ENCODE results near the gene EPS8.

The EPS8 gene

DNA sequence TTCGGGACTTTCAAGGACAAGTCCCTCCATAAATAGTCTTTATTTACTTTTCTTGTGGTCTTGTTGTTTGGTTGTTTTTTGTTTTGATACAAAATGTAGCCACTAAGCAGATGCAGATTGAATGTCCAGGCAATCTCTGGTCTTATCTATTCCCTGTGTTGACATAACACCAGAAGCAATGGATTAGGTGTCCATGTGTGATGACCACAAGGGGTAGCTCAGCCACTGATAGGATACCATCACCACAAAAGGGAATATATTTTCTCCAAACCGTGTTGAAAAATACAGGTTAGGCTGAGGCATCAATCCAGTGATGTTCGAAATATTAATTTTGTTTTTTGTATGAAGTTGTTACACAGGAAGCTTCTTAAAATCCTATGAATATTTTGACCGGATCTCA is 196.3 kb downstream of the EPS8 start:
- no peak overlapping the region for H3K4me2 ChIP-seq (ENCODE audit: low read depth, low read length, poor library complexity, severe bottlenecking)
- H3K4me3 ChIP-seq (ENCODE audit: low read length, poor library complexity, severe bottlenecking) = no peak overlapping the region
- no peaks in the 10 kb centered on the region for H3K9me3 ChIP-seq (ENCODE audit: insufficient read depth, low read depth, low read length)
- H3K27me3 ChIP-seq (ENCODE audit: insufficient read depth, low read length, poor library complexity, severe bottlenecking) = no peaks in the 10 kb centered on the region
- H3K36me3 ChIP-seq (ENCODE audit: insufficient read depth, low read length) = no peaks in the 10 kb centered on the region
- no peaks in the 10 kb centered on the region for H3F3A ChIP-seq (ENCODE audit: low read depth)
- H3K9ac ChIP-seq (ENCODE audit: low read depth, low read length, poor library complexity, severe bottlenecking) = no peak overlapping the region
- H3K4me1 ChIP-seq (ENCODE audit: insufficient read depth, low read length, poor library complexity, severe bottlenecking) = no peaks in the 10 kb centered on the region
- no peak overlapping the region for H2AFZ ChIP-seq (ENCODE audit: low read length)
- TF ChIP-seq, protein P1, sequence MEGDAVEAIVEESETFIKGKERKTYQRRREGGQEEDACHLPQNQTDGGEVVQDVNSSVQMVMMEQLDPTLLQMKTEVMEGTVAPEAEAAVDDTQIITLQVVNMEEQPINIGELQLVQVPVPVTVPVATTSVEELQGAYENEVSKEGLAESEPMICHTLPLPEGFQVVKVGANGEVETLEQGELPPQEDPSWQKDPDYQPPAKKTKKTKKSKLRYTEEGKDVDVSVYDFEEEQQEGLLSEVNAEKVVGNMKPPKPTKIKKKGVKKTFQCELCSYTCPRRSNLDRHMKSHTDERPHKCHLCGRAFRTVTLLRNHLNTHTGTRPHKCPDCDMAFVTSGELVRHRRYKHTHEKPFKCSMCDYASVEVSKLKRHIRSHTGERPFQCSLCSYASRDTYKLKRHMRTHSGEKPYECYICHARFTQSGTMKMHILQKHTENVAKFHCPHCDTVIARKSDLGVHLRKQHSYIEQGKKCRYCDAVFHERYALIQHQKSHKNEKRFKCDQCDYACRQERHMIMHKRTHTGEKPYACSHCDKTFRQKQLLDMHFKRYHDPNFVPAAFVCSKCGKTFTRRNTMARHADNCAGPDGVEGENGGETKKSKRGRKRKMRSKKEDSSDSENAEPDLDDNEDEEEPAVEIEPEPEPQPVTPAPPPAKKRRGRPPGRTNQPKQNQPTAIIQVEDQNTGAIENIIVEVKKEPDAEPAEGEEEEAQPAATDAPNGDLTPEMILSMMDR (conservative IDR thresholded peaks at IDR 0.05; ENCODE audit: low read length) = no peak
- no peak for TF ChIP-seq EZH2phosphoT487 (IDR thresholded peaks at IDR 0.05; ENCODE audit: borderline replicate concordance)
- no peaks in the 10 kb centered on the region for H4K20me1 ChIP-seq (ENCODE audit: insufficient read depth, low read length, poor library complexity, severe bottlenecking)
- H3K79me2 ChIP-seq (ENCODE audit: insufficient read depth, low read length) = no peaks in the 10 kb centered on the region
- H3K9me2 ChIP-seq (replicated peaks; ENCODE audit: low read depth, low read length) = no peaks in the 10 kb centered on the region

DNA sequence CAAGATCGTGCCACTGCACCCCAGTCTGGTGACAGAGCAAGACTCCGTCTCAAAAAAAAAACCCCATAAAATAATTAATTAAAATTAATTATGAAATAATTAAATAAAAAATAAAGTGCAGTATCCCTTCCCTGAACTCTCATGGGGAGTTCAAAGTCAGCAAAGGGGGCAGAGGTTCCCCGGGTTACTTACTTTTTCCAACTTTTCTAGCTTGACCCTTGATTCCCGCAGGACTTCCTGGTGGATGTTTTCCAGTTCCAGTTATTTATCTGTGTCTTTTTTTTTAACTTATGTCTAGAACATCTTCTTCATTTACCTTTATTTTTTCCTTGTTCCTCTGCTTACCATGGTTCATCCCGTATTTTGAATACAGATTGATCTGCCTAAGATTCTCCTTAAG is 197.4 kb downstream of the EPS8 start:
- H2AFZ ChIP-seq (ENCODE audit: low read length) = peak overlapping the region; percentile 11; the same call in 1 of the 2 replicates
- no peaks in the 10 kb centered on the region for H3K9me3 ChIP-seq (ENCODE audit: insufficient read depth, low read depth, low read length)
- H3F3A ChIP-seq (ENCODE audit: low read depth) = no peaks in the 10 kb centered on the region
- H3K9me2 ChIP-seq (replicated peaks; ENCODE audit: low read depth, low read length) = no peaks in the 10 kb centered on the region
- no peaks in the 10 kb centered on the region for H3K4me1 ChIP-seq (ENCODE audit: insufficient read depth, low read length, poor library complexity, severe bottlenecking)
- H3K27me3 ChIP-seq (ENCODE audit: insufficient read depth, low read length, poor library complexity, severe bottlenecking) = no peaks in the 10 kb centered on the region
- TF ChIP-seq, protein P1 (conservative IDR thresholded peaks at IDR 0.05; ENCODE audit: low read length) = no peak
- no peak for TF ChIP-seq EZH2phosphoT487 (IDR thresholded peaks at IDR 0.05; ENCODE audit: borderline replicate concordance)
- no peak overlapping the region for H3K4me3 ChIP-seq (ENCODE audit: low read length, poor library complexity, severe bottlenecking)
- no peaks in the 10 kb centered on the region for H3K36me3 ChIP-seq (ENCODE audit: insufficient read depth, low read length)
- H3K79me2 ChIP-seq (ENCODE audit: insufficient read depth, low read length) = no peaks in the 10 kb centered on the region
- H4K20me1 ChIP-seq (ENCODE audit: insufficient read depth, low read length, poor library complexity, severe bottlenecking) = no peaks in the 10 kb centered on the region
- H3K9ac ChIP-seq (ENCODE audit: low read depth, low read length, poor library complexity, severe bottlenecking) = no peak overlapping the region
- H3K4me2 ChIP-seq (ENCODE audit: low read depth, low read length, poor library complexity, severe bottlenecking) = no peak overlapping the region

GRCh38 chr12:15590180-15590826 is 198.9 kb downstream of the EPS8 start:
- no peaks in the 10 kb centered on the region for H4K20me1 ChIP-seq (ENCODE audit: insufficient read depth, low read length, poor library complexity, severe bottlenecking)
- H3K4me2 ChIP-seq (ENCODE audit: low read depth, low read length, poor library complexity, severe bottlenecking) = peak overlapping the region; percentile 58
- no peaks in the 10 kb centered on the region for H3K36me3 ChIP-seq (ENCODE audit: insufficient read depth, low read length)
- peak overlapping the region; percentile 64 for H3K4me3 ChIP-seq (ENCODE audit: low read length, poor library complexity, severe bottlenecking)
- H3K9me2 ChIP-seq (replicated peaks; ENCODE audit: low read depth, low read length) = no peaks in the 10 kb centered on the region
- H2AFZ ChIP-seq (ENCODE audit: low read length) = peak overlapping the region; percentile 99
- H3K4me1 ChIP-seq (ENCODE audit: insufficient read depth, low read length, poor library complexity, severe bottlenecking) = no peaks in the 10 kb centered on the region
- no peaks in the 10 kb centered on the region for H3K27me3 ChIP-seq (ENCODE audit: insufficient read depth, low read length, poor library complexity, severe bottlenecking)
- peak overlapping the region; percentile 24 for H3K9ac ChIP-seq (ENCODE audit: low read depth, low read length, poor library complexity, severe bottlenecking)
- H3F3A ChIP-seq (ENCODE audit: low read depth) = no peaks in the 10 kb centered on the region
- H3K9me3 ChIP-seq (ENCODE audit: insufficient read depth, low read depth, low read length) = no peaks in the 10 kb centered on the region
- TF ChIP-seq EZH2phosphoT487 (IDR thresholded peaks at IDR 0.05; ENCODE audit: borderline replicate concordance) = no peak
- TF ChIP-seq, protein P1 (conservative IDR thresholded peaks at IDR 0.05; ENCODE audit: low read length) = peak; percentile 93
- H3K79me2 ChIP-seq (ENCODE audit: insufficient read depth, low read length) = no peaks in the 10 kb centered on the region
